Fibroblast of upper back skin (primary cell): ENCODE measurements around the gene SULT2A1.
"Not testable (repeated sequence)": the region's sequence is repeated elsewhere in the genome, so short reads cannot be mapped to it uniquely, and the experiment has no call there.

Source experiments
- DNase-seq: peaks from one replicate; pipeline ENCODE4 v3.0.0-alpha.2; 2013

SULT2A1 gene

DNA sequence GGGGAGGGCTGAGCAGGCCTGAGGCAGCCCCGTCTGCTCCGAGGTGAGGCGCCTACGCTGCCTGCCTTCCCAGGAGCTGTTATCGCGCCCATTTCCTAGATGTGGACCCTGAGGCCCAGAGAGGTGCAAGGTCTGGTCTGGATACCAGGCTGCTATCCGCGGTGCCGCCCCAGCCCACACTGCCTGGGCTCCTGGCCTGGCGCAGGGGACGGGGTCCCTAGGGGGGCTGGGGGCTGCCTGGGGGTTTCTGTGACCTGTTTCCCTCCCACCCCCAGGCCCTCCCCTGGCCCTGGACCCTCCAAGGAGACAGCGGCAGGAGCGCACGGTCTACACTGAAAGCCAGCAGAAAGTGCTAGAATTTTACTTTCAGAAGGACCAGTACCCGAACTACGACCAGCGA lies 26.3 kb downstream of the SULT2A1 start:
- DNase-seq: not testable (repeated sequence)

DNA sequence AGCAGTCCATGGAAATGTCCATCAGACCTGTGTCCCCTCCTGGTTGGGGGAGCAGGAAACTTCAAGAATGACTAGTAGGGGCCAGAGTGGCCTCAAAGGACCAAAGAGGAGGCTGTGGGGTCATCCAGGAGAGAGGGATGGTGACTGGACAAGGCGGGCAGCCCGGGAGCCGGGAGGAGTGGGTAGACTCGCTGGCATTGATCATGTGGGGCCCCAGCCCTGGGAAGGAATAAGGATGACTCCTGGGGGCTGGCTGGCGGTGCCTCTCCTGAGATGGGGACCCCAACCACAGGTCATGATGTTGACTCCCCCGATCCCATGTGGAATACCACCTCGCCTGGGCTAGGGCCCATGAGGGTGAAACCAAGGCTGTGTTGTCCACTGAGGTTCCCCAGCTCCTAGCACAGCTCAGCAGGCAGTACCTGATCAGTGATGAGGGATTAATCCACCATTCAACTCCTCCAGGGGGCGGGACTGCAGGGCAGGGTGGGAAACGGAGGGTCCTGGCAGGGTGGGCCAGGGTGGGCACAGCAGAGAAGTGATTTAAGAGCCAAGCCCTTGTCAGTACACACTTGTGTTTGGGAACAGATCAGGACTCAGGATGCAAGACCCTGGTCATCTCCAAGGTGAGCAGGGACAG lies 27.3 kb downstream of the SULT2A1 start, which contains the start of gene TPRX2:
Gene TPRX2 (plus strand): TSS at position 590 of the 640 bp plus-strand sequence. CDS start 12 bp downstream, at position 602.
- not testable (repeated sequence) for DNase-seq

DNA sequence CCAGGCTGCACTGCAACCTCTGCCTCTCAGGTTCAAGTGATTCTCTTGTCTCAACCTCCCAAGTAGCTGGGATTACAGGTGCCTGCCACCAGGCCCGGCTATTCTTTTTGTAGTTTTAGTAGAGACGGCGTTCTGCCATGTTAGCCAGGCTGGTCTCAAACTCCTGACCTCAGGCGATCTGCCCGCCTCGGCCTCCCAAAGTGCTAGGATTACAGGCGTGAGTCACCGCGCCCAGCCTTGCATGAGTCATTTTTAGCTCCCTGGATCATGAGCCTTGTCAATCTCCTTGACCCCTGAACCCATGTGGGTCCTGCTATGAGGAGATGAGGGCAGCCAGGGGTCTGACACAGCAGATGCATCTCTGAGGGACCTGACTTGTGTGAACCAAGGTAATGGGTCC lies 27.9 kb downstream of the SULT2A1 start:
- not testable (repeated sequence) for DNase-seq

DNA sequence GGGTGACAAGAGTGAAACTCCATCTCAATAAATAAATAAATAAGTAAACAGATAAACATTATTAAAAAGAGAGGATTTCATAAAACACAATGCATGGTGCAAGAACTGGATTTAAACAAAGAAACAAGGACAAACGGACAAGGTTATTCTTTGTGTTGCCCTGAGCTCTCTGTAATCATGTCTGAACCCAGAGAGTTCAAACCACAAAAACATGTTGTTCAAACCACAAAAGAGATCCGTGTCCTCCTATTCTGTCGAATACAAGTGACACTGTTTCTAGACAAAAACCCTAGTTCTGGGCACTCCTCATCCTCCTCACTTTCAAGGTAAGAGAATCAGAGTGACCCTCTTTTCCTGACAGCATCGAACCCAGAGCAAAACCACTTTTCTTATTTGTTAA lies 31.7 kb downstream of the SULT2A1 start:
- no peak for DNase-seq

DNA sequence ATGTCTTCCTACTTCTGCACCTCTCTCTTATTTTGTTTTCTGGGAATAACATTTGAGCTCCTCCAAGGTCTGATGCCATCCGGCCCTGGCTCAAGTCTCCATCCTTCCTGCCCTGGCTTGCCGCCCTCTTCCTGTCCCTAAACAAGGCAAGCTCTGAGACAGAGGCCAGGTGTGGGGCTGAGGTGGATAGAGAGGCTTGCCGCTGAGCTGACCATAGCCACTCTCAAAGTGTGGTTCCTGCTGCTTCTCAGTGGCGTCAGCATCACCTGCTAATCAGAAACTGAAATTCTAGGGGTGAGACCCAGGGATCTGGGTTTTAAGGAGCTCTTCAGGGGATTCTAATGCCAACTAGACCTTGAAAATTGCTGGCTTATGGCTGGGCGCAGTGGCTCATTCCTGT lies 33.1 kb downstream of the SULT2A1 start:
- no peak for DNase-seq

DNA sequence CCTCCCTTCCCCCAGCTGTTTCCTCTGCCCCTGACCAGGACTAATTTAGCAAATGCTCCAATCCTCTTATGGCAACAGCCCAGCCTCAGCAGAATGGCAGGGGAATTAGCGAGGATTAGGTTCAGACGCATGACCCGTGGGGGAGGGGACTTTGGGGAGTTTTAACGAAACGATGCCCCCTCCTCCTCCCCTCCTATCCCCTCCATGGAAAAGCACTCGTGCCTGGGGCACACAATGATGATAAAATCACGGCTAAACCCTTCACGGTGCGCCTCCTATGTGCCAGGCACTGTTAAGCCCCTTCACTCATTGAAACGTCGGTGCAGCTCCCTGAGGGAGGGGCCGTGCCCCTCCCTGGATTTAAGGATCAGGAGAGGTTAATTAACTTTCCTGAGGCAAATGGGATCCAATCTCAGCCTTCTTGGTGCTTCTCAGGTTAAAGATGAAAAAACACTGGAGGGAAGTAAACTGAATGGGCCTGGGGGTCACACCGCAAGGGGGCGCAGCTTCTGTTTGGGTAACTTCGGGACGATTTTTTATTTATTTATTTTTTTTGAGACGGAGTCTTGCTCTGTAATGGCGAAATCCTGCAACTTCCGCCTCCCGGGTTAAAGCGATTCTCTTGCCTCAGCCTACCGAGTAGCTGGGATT lies 37.2 kb downstream of the SULT2A1 start:
- DNase-seq: no peak

DNA sequence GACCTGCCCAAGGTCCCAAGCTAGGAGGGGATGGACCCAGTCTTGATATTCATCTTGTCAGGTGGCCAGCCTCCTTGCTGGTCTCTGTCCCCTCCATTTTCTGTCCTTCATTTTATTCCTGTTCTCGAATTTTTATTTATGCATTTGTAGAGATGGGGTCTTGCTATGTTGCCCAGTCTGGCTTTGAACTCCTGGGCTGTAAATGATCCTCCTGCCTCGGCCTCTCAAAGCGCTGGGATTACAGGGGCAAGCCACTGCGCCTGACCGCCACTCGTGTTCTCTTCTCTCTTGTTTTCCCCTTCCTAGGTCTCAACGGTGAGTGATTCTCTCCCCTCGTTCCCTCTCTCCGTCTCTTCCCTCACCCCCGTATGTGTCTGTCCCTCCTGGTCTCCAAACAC lies 37.7 kb downstream of the SULT2A1 start:
- no peak for DNase-seq

DNA sequence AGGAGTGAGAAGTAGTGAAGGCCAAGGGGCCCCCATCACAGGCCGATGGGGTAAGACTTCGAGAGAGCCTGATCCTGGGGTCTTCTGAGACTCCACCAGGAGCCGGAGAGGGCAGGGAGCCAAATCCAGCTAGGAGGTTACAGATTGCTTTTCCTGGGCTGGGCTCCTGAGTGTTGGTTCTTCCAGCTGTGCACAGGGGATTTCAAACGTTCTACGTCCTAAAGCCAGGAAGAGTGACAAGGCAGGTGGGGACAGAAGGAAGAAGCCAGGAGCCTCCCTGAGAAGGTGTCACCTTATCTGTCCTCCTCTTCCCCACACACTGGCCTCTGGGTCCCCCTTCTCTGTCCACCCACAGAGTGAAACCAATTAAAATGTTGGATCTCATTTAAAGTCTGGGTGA lies 43.2 kb downstream of the SULT2A1 start:
- DNase-seq: no peak

DNA sequence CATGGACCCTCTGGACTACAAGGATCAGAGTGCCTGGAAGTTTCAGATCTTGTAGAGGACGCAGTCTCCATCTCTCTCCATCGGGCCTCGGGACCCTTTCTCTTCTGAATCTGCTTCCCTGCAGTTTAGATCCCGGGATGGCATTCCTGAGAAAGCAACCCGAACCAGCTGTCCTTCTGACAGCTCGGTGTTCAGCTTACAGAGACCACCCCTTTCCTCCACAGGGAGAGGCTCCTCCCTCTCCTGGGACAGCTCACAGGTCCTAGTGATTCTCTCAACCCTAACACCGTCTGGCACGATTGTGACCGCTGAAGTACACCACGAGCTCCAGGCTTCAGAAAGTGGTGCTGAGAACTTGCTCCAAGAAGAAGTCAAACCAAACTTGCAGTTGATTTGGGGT lies 46.2 kb downstream of the SULT2A1 start:
- no peak for DNase-seq

DNA sequence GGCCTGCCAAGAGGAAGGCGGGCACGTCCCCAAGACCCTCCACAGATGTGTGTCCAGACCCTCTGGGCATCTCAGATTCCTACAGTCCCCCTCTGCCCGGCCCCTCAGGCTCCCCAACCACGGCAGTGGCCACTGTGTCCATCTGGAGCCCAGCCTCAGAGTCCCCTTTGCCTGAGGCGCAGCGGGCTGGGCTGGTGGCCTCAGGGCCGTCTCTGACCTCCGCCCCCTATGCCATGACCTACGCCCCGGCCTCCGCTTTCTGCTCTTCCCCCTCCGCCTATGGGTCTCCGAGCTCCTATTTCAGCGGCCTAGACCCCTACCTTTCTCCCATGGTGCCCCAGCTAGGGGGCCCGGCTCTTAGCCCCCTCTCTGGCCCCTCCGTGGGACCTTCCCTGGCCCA lies 46.7 kb downstream of the SULT2A1 start:
- DNase-seq: no peak

DNA sequence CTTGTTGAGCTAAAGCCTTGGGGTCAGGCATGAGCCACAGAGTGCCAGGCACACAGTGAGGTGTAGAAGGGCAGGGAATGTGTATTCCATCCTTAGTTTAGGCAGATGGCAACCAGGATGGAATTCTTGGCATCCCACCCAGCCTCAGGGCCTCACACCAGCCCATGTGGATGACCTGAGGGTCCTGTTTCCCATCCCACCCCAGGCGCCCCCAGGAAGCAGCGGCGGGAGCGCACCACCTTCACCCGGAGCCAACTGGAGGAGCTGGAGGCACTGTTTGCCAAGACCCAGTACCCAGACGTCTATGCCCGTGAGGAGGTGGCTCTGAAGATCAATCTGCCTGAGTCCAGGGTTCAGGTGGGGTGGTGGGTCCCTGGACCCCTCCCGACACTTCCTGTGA lies 50.1 kb downstream of the SULT2A1 start:
- DNase-seq: no peak

DNA sequence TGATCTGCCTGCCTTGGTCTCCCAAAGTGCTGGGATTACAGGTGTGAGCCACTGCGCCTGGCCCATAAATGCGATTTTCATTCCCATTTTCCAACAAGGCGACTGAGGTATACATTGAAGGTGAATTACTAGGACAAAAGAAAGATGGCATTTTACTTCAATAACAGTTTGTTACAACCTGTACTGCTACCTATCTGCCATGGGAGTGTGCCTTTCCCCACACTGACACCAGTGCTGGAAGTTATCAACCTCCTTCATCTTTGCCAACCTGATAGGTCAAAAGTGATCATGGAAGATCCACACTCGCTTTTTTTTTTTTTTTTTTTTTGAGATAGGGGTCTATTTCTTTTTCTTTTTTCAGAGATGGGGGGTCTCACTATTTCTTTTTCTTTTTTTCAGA lies 53.4 kb downstream of the SULT2A1 start:
- no peak for DNase-seq

DNA sequence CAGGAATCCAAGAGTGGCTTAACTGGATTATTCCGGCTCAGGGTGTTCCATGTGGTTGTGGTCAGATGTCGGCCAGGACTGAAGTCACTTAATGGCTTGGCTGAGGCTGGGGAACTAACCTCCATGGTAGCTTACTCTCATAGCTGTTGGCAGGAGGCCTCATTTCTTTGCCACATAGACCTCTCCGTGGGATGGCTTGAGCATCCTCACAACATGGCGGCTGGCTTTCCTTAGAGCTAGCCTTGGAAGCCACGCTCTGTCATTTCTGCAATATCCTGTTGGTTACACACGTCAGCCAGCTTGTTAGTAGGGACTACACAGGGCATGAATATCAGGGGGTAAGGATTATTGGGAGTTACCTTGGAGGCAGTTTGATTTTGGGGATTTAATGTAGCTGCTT lies 59.3 kb downstream of the SULT2A1 start:
- DNase-seq: no peak

DNA sequence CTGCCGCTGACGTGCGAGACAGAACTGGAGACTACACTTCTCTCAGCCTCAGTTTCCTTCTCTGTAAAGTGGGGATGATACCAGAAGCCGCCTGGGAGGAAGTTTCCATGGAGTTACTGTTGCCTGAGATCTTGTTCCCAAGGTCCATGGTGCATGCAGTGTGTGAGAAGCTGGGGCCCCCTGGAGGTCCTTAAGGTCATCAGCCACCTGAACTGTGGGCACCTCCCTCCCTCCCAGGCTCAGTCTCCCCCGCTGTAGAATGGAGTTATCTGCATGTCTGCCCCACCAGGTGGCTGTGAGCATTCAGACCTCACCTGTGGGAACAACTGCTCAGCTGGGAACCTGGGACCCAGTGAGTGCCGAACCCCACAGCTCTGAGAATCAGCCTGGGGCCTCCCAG lies 61.7 kb downstream of the SULT2A1 start:
- no peak for DNase-seq

DNA sequence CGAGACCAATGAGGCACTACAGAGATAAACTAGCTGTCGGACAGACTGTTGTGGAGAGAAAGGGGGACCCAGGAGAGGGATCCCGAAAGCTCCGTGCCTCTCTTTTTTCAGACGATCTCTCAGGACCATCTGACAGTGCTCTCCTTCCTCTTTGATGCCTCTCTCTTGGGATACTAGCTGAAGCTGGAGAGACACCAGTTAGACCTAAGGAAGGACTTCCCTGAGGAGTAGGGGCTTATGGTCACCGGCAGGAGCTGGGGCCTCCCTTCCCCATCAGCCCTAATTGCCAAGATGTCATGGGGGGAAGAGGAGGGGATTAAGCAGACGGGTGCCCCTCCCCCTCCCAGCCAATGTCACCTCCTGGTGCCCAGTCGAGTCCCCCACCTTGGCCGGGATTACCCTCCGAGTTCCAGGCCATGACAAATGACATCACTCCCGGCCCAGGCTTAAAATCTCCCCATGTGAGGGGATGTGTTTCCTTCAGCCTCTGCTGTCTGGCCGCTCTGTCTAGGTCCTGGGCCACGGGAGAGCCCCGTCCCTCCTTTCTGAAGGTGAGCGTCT lies 64.6 kb downstream of the SULT2A1 start, which contains the start of gene CRX:
Gene CRX (plus strand): TSS at position 478 of the 561 bp plus-strand sequence. CDS start 12,507 bp downstream, outside the sequence.
- DNase-seq: no peak
